GM12878 (cell line): ENCODE results near the gene SERPINE2. TPM values are rescaled to one million over a fixed set of nuclear protein-coding genes. Genes with fewer than 3 reads are reported as not detected.

Source experiments
- ATAC-seq: fragments of 200-7000 bp; cut with Tn5 transposase; 3 replicates; pipeline ENCODE4 v1.9.1; 2020; ENCODE audit warnings: mild to moderate bottlenecking, moderate library complexity
- BruUV-seq: library from RNA; stranded (reverse); fragments of 400-500 nt; replicated peaks from 2 replicates; lab custom pipeline; 2021; lab: Mats Ljungman, UMichigan
- CTCF ChIA-PET: fragments of 300-600 bp; sonication (Branson Sonifier 250); formaldehyde crosslinking; extraction: SDS; loops from one replicate; lab custom pipeline; 2021; ENCODE audit warnings: inconsistent platforms; lab: Yijun Ruan, JAX
- POLR2A ChIA-PET: fragments of 350-600 bp; formaldehyde crosslinking; extraction: SDS; loops from one replicate; lab custom pipeline; 2021; ENCODE audit warnings: inconsistent platforms; lab: Charles Lee
- RAD21 ChIA-PET: fragments of 300-600 bp; sonication (Branson Sonifier 250); formaldehyde crosslinking; loops from one replicate; lab custom pipeline; 2023; ENCODE audit warnings: antibody characterized with exemption; ENCODE audit not compliant: unreplicated experiment; lab: Charles Lee
- SMC1A ChIA-PET: fragments of 300-600 bp; sonication (Branson Sonifier 250); formaldehyde crosslinking; loops from one replicate; lab custom pipeline; 2023; ENCODE audit not compliant: unreplicated experiment, uncharacterized antibody; lab: Charles Lee
- DNase-seq: peaks from one replicate; pipeline ENCODE4 v3.0.0-alpha.2; 2011; ENCODE audit warnings: low read depth, low spot score
- FAIRE-seq: peaks from 3 replicates; lab custom pipeline; 2011; peaks lifted over from hg19 to GRCh38; lab: Jason Lieb, UNC
- H2AFZ ChIP-seq: 2 replicates; pipeline ENCODE4 v1.6.0; 2011; ENCODE audit warnings: low read depth, low read length, control low read depth; ENCODE audit not compliant: control insufficient read depth
- H3K27ac ChIP-seq: 2 replicates; pipeline ENCODE4 v1.5.1; 2011; ENCODE audit warnings: control low read depth; ENCODE audit not compliant: control insufficient read depth, insufficient read depth
- H3K27me3 ChIP-seq, 2 experiments: replicated peaks in 1 of 2; 2 replicates each; pipeline versions ENCODE4 v1.6.0 to v1.6.1; 2011; ENCODE audit warnings: low read length in 1 of 2; ENCODE audit not compliant: control insufficient read depth in 2 of 2, insufficient read depth in 2 of 2
- H3K36me3 ChIP-seq, 2 experiments: 2 replicates each; pipeline ENCODE4 v1.5.1; 2011; ENCODE audit warnings: low read length in 1 of 2; ENCODE audit not compliant: control insufficient read depth in 2 of 2, insufficient read depth in 2 of 2
- H3K4me1 ChIP-seq: 2 replicates; pipeline ENCODE4 v1.6.1; 2011; ENCODE audit warnings: mild to moderate bottlenecking, low read length, moderate library complexity, mixed read lengths; ENCODE audit not compliant: control insufficient read depth, insufficient read depth
- H3K4me2 ChIP-seq: 2 replicates; pipeline ENCODE4 v1.6.0; 2011; ENCODE audit warnings: control low read depth; ENCODE audit not compliant: control insufficient read depth, insufficient read depth
- H3K4me3 ChIP-seq: fragments of 200-600 bp; sonication (generic); 2 replicates; pipeline ENCODE4 v1.5.1; 2016
- H3K79me2 ChIP-seq: 2 replicates; pipeline ENCODE4 v1.6.0; 2011; ENCODE audit warnings: low read length; ENCODE audit not compliant: control insufficient read depth, insufficient read depth
- H3K9ac ChIP-seq: 2 replicates; pipeline ENCODE4 v1.8.0; 2011; ENCODE audit warnings: low read length, control low read depth, mixed read lengths; ENCODE audit not compliant: control insufficient read depth, insufficient read depth
- H3K9me3 ChIP-seq: replicated peaks from 3 replicates; pipeline ENCODE4 v1.5.1; 2011; ENCODE audit warnings: mild to moderate bottlenecking, low read length; ENCODE audit not compliant: control insufficient read depth, insufficient read depth
- H4K20me1 ChIP-seq: 2 replicates; pipeline ENCODE4 v1.6.0; 2011; ENCODE audit not compliant: control insufficient read depth, insufficient read depth
- ASH2L ChIP-seq: fragments of 300-600, 200-600 bp; sonication (generic); IDR thresholded peaks from 2 replicates; pipeline ENCODE4 v1.6.1; 2017; ENCODE audit warnings: low read depth, mild to moderate bottlenecking, borderline replicate concordance
- BHLHE40 ChIP-seq, 2 experiments: fragments of 450-650 bp in 1 of 2; IDR thresholded peaks; 2 replicates each; pipeline ENCODE4 v1.6.1; 2011 to 2017; ENCODE audit warnings: low read depth in 2 of 2, borderline replicate concordance in 1 of 2, improper control_type of control experiment in 1 of 2, low read length in 1 of 2, mild to moderate bottlenecking in 1 of 2
- BRCA1 ChIP-seq: IDR thresholded peaks from 2 replicates; pipeline ENCODE4 v1.6.1; 2011; ENCODE audit warnings: low read depth, low read length, improper control_type of control experiment
- CHD2 ChIP-seq: IDR thresholded peaks from 2 replicates; pipeline ENCODE4 v1.6.1; 2011; ENCODE audit warnings: low read depth, low read length, improper control_type of control experiment, borderline replicate concordance
- ELK1 ChIP-seq: IDR thresholded peaks from 2 replicates; pipeline ENCODE4 v1.6.1; 2012; ENCODE audit warnings: low read depth, low read length, improper control_type of control experiment
- FOS ChIP-seq: IDR thresholded peaks from 3 replicates; pipeline ENCODE4 v1.6.1; 2011; ENCODE audit warnings: borderline replicate concordance; ENCODE audit not compliant: insufficient read length; ENCODE audit errors: extremely low read depth
- FOXK2 ChIP-seq: fragments of 450-650 bp; IDR thresholded peaks from 2 replicates; pipeline ENCODE4 v1.6.1; 2017; ENCODE audit warnings: mild to moderate bottlenecking, moderate library complexity
- JUNB ChIP-seq: IDR thresholded peaks from 2 replicates; pipeline ENCODE4 v1.6.1; 2016; ENCODE audit warnings: antibody characterized with exemption, mild to moderate bottlenecking
- MEF2B ChIP-seq: fragments of 450-650 bp; IDR thresholded peaks from 2 replicates; pipeline ENCODE4 v1.6.1; 2018; ENCODE audit warnings: mild to moderate bottlenecking, moderate library complexity; ENCODE audit not compliant: partially characterized antibody, poor library complexity, severe bottlenecking
- MLLT1 ChIP-seq: fragments of 450-650 bp; IDR thresholded peaks from 2 replicates; pipeline ENCODE4 v1.6.1; 2016; ENCODE audit warnings: mild to moderate bottlenecking
- MTA2 ChIP-seq: fragments of 450-650 bp; IDR thresholded peaks from 2 replicates; pipeline ENCODE4 v1.6.1; 2016; ENCODE audit warnings: low read depth, mild to moderate bottlenecking, moderate library complexity
- MYC ChIP-seq: IDR thresholded peaks from 2 replicates; pipeline ENCODE4 v1.6.1; 2011; ENCODE audit warnings: mild to moderate bottlenecking, low read length, moderate library complexity, inconsistent platforms; ENCODE audit not compliant: insufficient read depth, insufficient replicate concordance, insufficient read length, severe bottlenecking
- NR2C1 ChIP-seq: fragments of 450-650 bp; IDR thresholded peaks from 2 replicates; pipeline ENCODE4 v1.6.1; 2017; ENCODE audit warnings: antibody characterized with exemption, mild to moderate bottlenecking, moderate library complexity
- NRF1 ChIP-seq: conservative IDR thresholded peaks from 2 replicates; pipeline ENCODE4 v1.6.1; 2011; ENCODE audit warnings: mild to moderate bottlenecking, low read depth, low read length, improper control_type of control experiment
- PAX8 ChIP-seq: fragments of 450-650 bp; IDR thresholded peaks from 2 replicates; pipeline ENCODE4 v1.6.1; 2017; ENCODE audit warnings: mild to moderate bottlenecking, moderate library complexity
- POLR2AphosphoS5 ChIP-seq: IDR thresholded peaks from 2 replicates; pipeline ENCODE4 v1.6.1; 2011; ENCODE audit warnings: mild to moderate bottlenecking, low read length, inconsistent platforms
- RELA ChIP-seq: fragments of 450-650 bp; IDR thresholded peaks from 2 replicates; pipeline ENCODE4 v1.8.0; 2014; ENCODE audit warnings: borderline replicate concordance; ENCODE audit not compliant: partially characterized antibody
- SP1 ChIP-seq: IDR thresholded peaks from one replicate; pipeline ENCODE4 v1.6.1; 2011; ENCODE audit warnings: low read depth, low read length
- SPI1 ChIP-seq: IDR thresholded peaks from 2 replicates; pipeline ENCODE4 v1.6.1; 2011; ENCODE audit warnings: low read depth, mild to moderate bottlenecking, low read length, moderate library complexity, borderline replicate concordance; ENCODE audit not compliant: insufficient read depth
- SREBF2 ChIP-seq: IDR thresholded peaks from 2 replicates; pipeline ENCODE4 v1.6.1; 2012; ENCODE audit warnings: mild to moderate bottlenecking, low read length
- STAT3 ChIP-seq: IDR thresholded peaks from 2 replicates; pipeline ENCODE4 v1.6.1; 2011; ENCODE audit warnings: low read depth, low read length, improper control_type of control experiment
- YY1 ChIP-seq: IDR thresholded peaks from 2 replicates; pipeline ENCODE4 v1.6.1; 2011; ENCODE audit warnings: low read depth, mild to moderate bottlenecking, low read length
- ZNF384 ChIP-seq: IDR thresholded peaks from 2 replicates; pipeline ENCODE4 v1.6.1; 2012; ENCODE audit warnings: low read depth, mild to moderate bottlenecking, low read length, improper control_type of control experiment, borderline replicate concordance
- ZSCAN29 ChIP-seq: fragments of 450-650 bp; IDR thresholded peaks from 2 replicates; pipeline ENCODE4 v1.6.1; 2017; ENCODE audit warnings: mild to moderate bottlenecking, moderate library complexity
- WGBS: methylation state at CpG from one replicate; pipeline ENCODE4 v1.1.6; 2016; ENCODE audit warnings: low lambda C conversion rate; ENCODE audit not compliant: insufficient replicate concordance, insufficient coverage; ENCODE audit errors: missing lambda C conversion rate; 5-methylcytosine and 5-hydroxymethylcytosine counted together
- in situ Hi-C: fragments of 300-500 bp; cut with MboI; formaldehyde crosslinking; loops from 9 replicates; pipeline ENCODE4 v1.14.3; 2018; ENCODE audit warnings: mixed read lengths
- intact Hi-C: fragments of 100-400 bp; cut with micrococcal nuclease; formaldehyde crosslinking; loops from one replicate; pipeline ENCODE4 v1.14.2; 2022; ENCODE audit not compliant: unreplicated experiment
- polyA plus RNA-seq, 11 experiments: library from polyadenylated mRNA; depleted of rRNA in 4 of 11; unstranded in 6 of 11; stranded (reverse) in 5 of 11; fragments of >200 nt; fragmentation: Nextera tagmentation in 4 of 11; fragmentation: Illumina TruSeq in 1 of 11; extraction: Ambion mirVana in 4 of 11; extraction: Trizol in 1 of 11; gene quantifications; 1 replicate in 1 of 11; 2 replicates in 10 of 11; pipeline versions ENCODE4 v1.2.1 to v1.2.3, GENCODE V29; 2011 to 2016; ENCODE audit warnings: inconsistent platforms in 2 of 11, missing spikeins in 2 of 11, low read depth in 1 of 11
- total RNA-seq, 4 experiments: library from RNA; depleted of rRNA in 3 of 4; stranded (reverse); fragments of >200 nt in 3 of 4; fragmentation: Illumina TruSeq in 1 of 4; extraction: Trizol in 1 of 4; gene quantifications; 2 replicates each; pipeline versions ENCODE4 v1.2.1 to v1.2.3, GENCODE V29; 2013 to 2021

SERPINE2 gene
- total and polyA plus RNA-seq, 10 of the 15 experiments (the other 5 are each of a cell fraction or from before 2014, with no cell fraction given): 0.18 to 1.7 (median 0.39) TPM

DNA sequence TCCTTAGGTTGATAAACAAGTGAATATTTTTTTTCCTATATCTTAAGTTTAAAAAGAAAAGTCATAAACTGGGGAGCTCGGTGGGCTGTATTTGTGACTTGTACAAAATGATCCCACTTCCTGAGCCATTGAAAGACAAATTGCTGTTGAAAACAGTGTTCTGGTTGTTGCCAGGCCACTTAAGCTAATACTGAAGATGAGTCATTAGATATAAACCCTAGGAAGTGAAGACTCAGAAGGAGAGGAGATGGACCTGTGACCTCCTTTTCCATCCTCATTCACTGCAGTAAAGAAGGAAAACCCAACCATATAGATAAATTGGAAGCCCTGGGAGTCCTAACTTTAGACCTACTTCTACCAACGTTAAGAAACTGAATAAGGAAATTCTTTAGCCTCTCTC lies 46.2 kb upstream of the SERPINE2 start:
- no TSS peak for BruUV-seq
- FAIRE-seq: no peak

GRCh38 chr2:224084266-224084892 lies 45.3 kb upstream of the SERPINE2 start:
- no peak overlapping the region for H2AFZ ChIP-seq
- no peak overlapping the region for H3K27ac ChIP-seq
- no peak overlapping the region for H3K4me3 ChIP-seq
- SMC1A ChIA-PET: no interaction called here
- ATAC-seq (no peak), DNase-seq (no peak), FAIRE-seq (no peak)
- no peaks in the 10 kb centered on the region for H3K36me3 ChIP-seq
- no TSS peak for BruUV-seq
- intact Hi-C loops (no loop called here), in situ Hi-C loops (no loop called here)
- H3K9me3 ChIP-seq: no peaks in the 10 kb centered on the region
- WGBS: 33% methylated on average over 3 of the region's 3 CpGs
- H3K4me2 ChIP-seq: no peak overlapping the region
- RAD21 ChIA-PET: no interaction called here
- POLR2A ChIA-PET: no interaction called here
- CTCF ChIA-PET: no interaction called here
- H3K27me3 ChIP-seq: no peaks in the 10 kb centered on the region; a peak in 2 of 4 replicates
- no peak overlapping the region for H3K9ac ChIP-seq
- H4K20me1 ChIP-seq: no peaks in the 10 kb centered on the region
- H3K79me2 ChIP-seq: no peaks in the 10 kb centered on the region
- H3K4me1 ChIP-seq: no peaks in the 10 kb centered on the region
- no peak for TF ChIP-seq ELK1
- TF ChIP-seq ASH2L: no peak
- TF ChIP-seq MTA2: no peak
- TF ChIP-seq MLLT1: no peak
- no peak for TF ChIP-seq MEF2B
- no peak for TF ChIP-seq NRF1
- no peak for TF ChIP-seq SREBF2
- no peak for TF ChIP-seq POLR2AphosphoS5
- TF ChIP-seq BHLHE40 (IDR thresholded peaks at IDR 0.05; ENCODE audit: borderline replicate concordance in 1 of 2, low read depth in 2 of 2, low read length in 1 of 2): no peak
- TF ChIP-seq SP1: no peak
- TF ChIP-seq ZNF384: no peak

More for the DNA sequence above, 46.2 kb upstream of the SERPINE2 start:
- H3K9ac ChIP-seq: no peak overlapping the region
- SMC1A ChIA-PET: no interaction called here
- no peaks in the 10 kb centered on the region for H3K9me3 ChIP-seq
- H3K4me2 ChIP-seq: no peak overlapping the region
- H3K4me1 ChIP-seq: no peaks in the 10 kb centered on the region
- POLR2A ChIA-PET: no interaction called here
- H3K27me3 ChIP-seq: no peaks in the 10 kb centered on the region; a peak in 2 of 4 replicates
- in situ Hi-C loops: no loop called here
- no peaks in the 10 kb centered on the region for H3K79me2 ChIP-seq
- TF ChIP-seq YY1: no peak
- no peak for TF ChIP-seq CHD2
- TF ChIP-seq RELA: no peak
- no peak for TF ChIP-seq ZSCAN29
- no peak for TF ChIP-seq PAX8
- no peak for TF ChIP-seq FOXK2
- TF ChIP-seq FOS: no peak
- TF ChIP-seq BRCA1: no peak
- no peak for TF ChIP-seq JUNB
- TF ChIP-seq MYC: no peak
- no peak for TF ChIP-seq STAT3
- TF ChIP-seq SPI1: no peak
- TF ChIP-seq NR2C1: no peak
- no peak overlapping the region for H2AFZ ChIP-seq
- H3K27ac ChIP-seq: no peak overlapping the region
- ATAC-seq (no peak), DNase-seq (no peak)
- RAD21 ChIA-PET: no interaction called here
- H3K4me3 ChIP-seq: no peak overlapping the region
- CTCF ChIA-PET: no interaction called here
- no peaks in the 10 kb centered on the region for H4K20me1 ChIP-seq
- H3K36me3 ChIP-seq: no peaks in the 10 kb centered on the region
- WGBS: 15% methylated on average over 2 of the region's 2 CpGs
- intact Hi-C loops: no loop called here
